Osteoblast (primary cell): Measurements from ENCODE around the gene NR5A1. TPM values are rescaled to one million over a fixed set of nuclear protein-coding genes. Genes with fewer than 3 reads are reported as not detected.

ENCODE experiments used
- DNase-seq: peaks from one replicate; pipeline ENCODE4 v3.0.0; 2011; ENCODE audit warnings: low spot score, mixed read lengths; ENCODE audit not compliant: insufficient read length; ENCODE audit errors: missing footprints
- H2AFZ ChIP-seq: 2 replicates; pipeline ENCODE4 v1.6.0; 2011; ENCODE audit warnings: mild to moderate bottlenecking, low read length
- H3K27ac ChIP-seq: 2 replicates; pipeline ENCODE4 v1.5.1; 2011; ENCODE audit warnings: mild to moderate bottlenecking, low read depth, low read length, moderate library complexity
- H3K27me3 ChIP-seq: 2 replicates; pipeline ENCODE4 v1.6.0; 2012; ENCODE audit warnings: mild to moderate bottlenecking, control low read depth, inconsistent platforms, low read length, moderate library complexity; ENCODE audit not compliant: insufficient read depth
- H3K36me3 ChIP-seq: 2 replicates; pipeline ENCODE4 v1.5.1; 2011; ENCODE audit warnings: mild to moderate bottlenecking, low read length, control low read depth, moderate library complexity; ENCODE audit not compliant: insufficient read depth
- H3K4me1 ChIP-seq: 2 replicates; pipeline ENCODE4 v1.5.1; 2011; ENCODE audit warnings: mild to moderate bottlenecking, low read length, control low read depth, moderate library complexity; ENCODE audit not compliant: insufficient read depth
- H3K4me2 ChIP-seq: 2 replicates; pipeline ENCODE4 v1.6.0; 2011; ENCODE audit warnings: mild to moderate bottlenecking, low read length; ENCODE audit not compliant: insufficient read depth
- H3K4me3 ChIP-seq: fragments of 200-600 bp; sonication (generic); 3 replicates; pipeline ENCODE4 v1.5.1; 2012; ENCODE audit warnings: mild to moderate bottlenecking, low read length, inconsistent platforms; ENCODE audit not compliant: insufficient read depth
- H3K79me2 ChIP-seq: 2 replicates; pipeline ENCODE4 v1.6.0; 2012; ENCODE audit warnings: mild to moderate bottlenecking, low read length, control low read depth, inconsistent platforms; ENCODE audit not compliant: insufficient read depth
- H3K9me3 ChIP-seq: 2 replicates; pipeline ENCODE4 v1.5.1; 2011; ENCODE audit warnings: low read depth, low read length, control low read depth
- H4K20me1 ChIP-seq: 2 replicates; pipeline ENCODE4 v1.6.0; 2012; ENCODE audit warnings: mild to moderate bottlenecking, low read length, control low read depth; ENCODE audit not compliant: insufficient read depth
- total RNA-seq: library from RNA; depleted of rRNA; stranded (reverse); fragments of >200 nt; gene quantifications from 2 replicates; pipeline ENCODE4 v1.2.3, GENCODE V29; 2012
- TF ChIP-seq, protein P1 (sequence below): IDR thresholded peaks from 2 replicates; pipeline ENCODE4 v1.5.1; 2011; ENCODE audit warnings: mild to moderate bottlenecking, low read depth, low read length, moderate library complexity; ENCODE audit errors: extremely low read depth

Gene NR5A1
- total RNA-seq, 1 donor = not detected

DNA sequence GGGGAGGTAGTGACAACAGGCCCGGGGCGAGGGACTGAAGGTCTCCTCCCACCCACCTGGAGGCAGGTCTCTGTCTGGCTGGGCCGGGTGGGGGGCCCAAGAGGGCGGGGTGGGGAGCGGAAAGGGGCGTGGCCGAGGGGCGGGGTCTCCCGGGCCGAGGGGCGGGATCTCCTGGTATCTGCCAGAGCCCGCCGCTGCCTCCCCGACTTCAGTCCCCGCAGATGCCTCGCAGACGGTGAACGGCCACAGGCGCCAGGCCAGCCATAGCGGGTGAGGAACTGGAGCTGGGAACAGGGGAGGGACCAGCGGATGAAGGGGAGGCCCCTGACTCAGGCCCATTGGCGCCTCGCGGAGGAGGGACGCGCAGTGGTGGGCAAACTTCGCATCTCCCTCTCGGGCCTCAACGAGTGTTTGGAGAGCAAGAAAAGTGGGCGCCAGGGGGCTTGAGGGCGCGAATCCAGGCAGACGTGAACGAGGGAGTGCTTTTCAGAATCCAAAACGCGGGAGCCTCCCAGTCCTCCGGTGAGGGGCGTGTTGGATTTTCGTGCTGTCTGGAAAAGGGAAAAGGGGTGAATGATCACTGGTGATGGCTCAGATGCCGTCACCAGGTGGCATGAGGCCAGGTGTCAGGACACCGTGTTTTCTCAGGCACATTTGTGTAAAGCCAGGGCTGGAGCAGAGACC, 56.8 kb downstream of the NR5A1 start, which contains the start of gene ADGRD2:
Gene ADGRD2, plus strand, starts transcription at position 211 of the 684 bp plus-strand sequence. CDS start 1,216 bp downstream, outside the sequence.
- TF ChIP-seq, protein P1, sequence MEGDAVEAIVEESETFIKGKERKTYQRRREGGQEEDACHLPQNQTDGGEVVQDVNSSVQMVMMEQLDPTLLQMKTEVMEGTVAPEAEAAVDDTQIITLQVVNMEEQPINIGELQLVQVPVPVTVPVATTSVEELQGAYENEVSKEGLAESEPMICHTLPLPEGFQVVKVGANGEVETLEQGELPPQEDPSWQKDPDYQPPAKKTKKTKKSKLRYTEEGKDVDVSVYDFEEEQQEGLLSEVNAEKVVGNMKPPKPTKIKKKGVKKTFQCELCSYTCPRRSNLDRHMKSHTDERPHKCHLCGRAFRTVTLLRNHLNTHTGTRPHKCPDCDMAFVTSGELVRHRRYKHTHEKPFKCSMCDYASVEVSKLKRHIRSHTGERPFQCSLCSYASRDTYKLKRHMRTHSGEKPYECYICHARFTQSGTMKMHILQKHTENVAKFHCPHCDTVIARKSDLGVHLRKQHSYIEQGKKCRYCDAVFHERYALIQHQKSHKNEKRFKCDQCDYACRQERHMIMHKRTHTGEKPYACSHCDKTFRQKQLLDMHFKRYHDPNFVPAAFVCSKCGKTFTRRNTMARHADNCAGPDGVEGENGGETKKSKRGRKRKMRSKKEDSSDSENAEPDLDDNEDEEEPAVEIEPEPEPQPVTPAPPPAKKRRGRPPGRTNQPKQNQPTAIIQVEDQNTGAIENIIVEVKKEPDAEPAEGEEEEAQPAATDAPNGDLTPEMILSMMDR = no peak
- Histone ChIP-seq H3K4me3 (peak within 1 kb of the TSS; percentile 43), H3K4me2 (peak within 1 kb of the TSS; percentile 63), H3K79me2 (no peaks in the 10 kb centered on the region), H3K9me3 (no peaks in the 10 kb centered on the region), H4K20me1 (no peaks in the 10 kb centered on the region), H3K27me3 (peaks cover 24% of the 10 kb centered on the region), H3K27ac (no peak within 1 kb of the TSS), H3K4me1 (no peaks in the 10 kb centered on the region), H2AFZ (peak within 1 kb of the TSS; percentile 65), H3K36me3 (no peaks in the 10 kb centered on the region)
- DNase-seq = peak; percentile 93

DNA sequence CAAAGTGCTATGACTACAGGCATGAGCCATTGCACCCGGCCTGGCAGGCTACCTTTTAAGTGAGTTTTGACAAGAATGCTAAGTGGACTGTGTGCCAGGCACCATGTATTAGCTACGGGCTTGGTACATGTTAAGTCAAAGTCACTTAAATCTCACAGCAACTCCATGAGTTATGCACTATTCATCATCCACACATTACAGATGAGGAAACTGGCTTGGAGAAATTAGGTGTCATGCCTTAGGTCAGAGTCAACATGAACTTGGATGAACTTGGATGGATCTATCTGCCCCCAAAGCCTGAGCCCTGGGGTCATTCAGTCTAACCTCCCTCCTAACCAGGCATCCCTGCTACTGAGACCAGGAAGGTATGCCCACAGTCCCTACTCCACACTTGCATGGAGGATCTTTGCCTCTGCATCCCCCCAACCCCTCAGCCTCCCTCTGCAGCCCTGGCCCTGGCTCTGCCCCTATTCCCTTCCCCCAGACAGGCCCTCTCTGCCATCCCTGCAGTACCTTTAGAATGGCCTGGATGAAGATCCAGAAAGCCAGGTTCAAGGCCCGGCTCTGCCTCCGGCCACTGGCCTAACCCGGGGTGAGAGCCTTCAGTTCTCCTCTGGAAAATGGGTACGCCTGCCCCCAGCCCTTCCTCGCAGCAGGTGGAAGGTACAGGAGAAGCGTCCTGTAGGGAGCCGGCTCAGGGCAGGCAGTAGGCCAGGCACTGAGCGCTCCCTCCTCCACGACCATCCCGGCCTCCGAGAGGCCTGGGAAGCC, 57.6 kb downstream of the NR5A1 start:
- Histone ChIP-seq H3K4me3 (no peak overlapping the region), H3K4me2 (no peak overlapping the region), H3K36me3 (no peaks in the 10 kb centered on the region), H3K9me3 (no peaks in the 10 kb centered on the region), H4K20me1 (no peaks in the 10 kb centered on the region), H3K79me2 (no peaks in the 10 kb centered on the region), H2AFZ (no peak overlapping the region), H3K27ac (no peak overlapping the region), H3K4me1 (no peaks in the 10 kb centered on the region), H3K27me3 (peaks cover 24% of the 10 kb centered on the region)
- peak; percentile 88 for DNase-seq
- TF ChIP-seq, protein P1 = no peak

DNA sequence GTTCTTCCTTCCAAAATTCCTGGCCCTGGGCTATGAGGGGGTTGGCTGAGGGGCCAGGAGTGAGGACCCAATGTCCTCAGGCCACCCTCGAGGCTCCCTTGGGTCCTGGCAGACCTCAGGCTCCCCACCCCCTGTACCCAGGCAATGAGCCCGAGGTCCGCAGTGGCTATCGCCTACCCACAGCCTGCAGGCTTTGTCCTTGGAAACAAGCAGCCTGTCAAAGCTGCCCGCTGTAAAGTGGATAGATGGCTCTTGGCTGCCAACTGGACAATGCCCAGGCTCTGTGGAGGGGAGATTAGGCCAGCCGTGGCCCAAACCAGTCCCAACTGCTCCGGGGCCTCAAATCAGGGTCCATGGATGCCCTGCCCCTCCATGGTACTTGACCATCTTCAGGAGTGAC, 59.2 kb downstream of the NR5A1 start:
- Histone ChIP-seq H3K27me3 (peaks cover 19% of the 10 kb centered on the region), H3K4me3 (no peak overlapping the region), H4K20me1 (no peaks in the 10 kb centered on the region), H2AFZ (no peak overlapping the region), H3K36me3 (no peaks in the 10 kb centered on the region), H3K79me2 (no peaks in the 10 kb centered on the region), H3K9me3 (no peaks in the 10 kb centered on the region), H3K4me2 (no peak overlapping the region), H3K27ac (no peak overlapping the region), H3K4me1 (no peaks in the 10 kb centered on the region)
- TF ChIP-seq, protein P1 = no peak
- DNase-seq = peak; percentile 31

DNA sequence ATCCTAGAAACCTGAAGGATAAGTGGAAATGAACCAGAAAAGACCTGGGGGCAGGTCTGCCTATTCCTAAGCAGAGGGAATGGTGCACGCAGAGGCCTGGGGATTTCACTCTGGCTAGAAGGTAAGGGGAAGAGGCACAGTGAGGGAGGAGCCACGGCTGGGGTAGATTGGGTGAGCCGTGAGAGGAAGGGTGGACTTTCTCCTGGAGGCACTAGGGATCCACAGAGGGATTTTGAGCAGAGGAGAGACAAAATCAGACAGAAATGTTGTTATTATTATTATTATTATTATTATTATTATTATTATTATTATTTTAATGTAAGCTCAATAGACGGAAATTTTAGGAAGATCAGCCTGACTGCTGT, 59.9 kb downstream of the NR5A1 start:
- H3K79me2 ChIP-seq = no peaks in the 10 kb centered on the region
- TF ChIP-seq, protein P1 = no peak
- no peaks in the 10 kb centered on the region for H3K36me3 ChIP-seq
- no peaks in the 10 kb centered on the region for H4K20me1 ChIP-seq
- no peaks in the 10 kb centered on the region for H3K9me3 ChIP-seq
- no peak overlapping the region for H3K4me3 ChIP-seq
- H3K4me2 ChIP-seq = no peak overlapping the region
- H3K4me1 ChIP-seq = no peaks in the 10 kb centered on the region
- peak; percentile 25 for DNase-seq
- no peak overlapping the region for H2AFZ ChIP-seq
- no peak overlapping the region for H3K27ac ChIP-seq
- H3K27me3 ChIP-seq = peaks cover 18% of the 10 kb centered on the region
